Hepatocyte (in vitro differentiated cells): ENCODE measurements around the gene SNCAIP. TPM values are rescaled to one million over a fixed set of nuclear protein-coding genes. Genes with fewer than 3 reads are reported as not detected.

ENCODE experiments used
- DNase-seq: peaks from one replicate; pipeline ENCODE4 v3.0.0-alpha.2; 2016; ENCODE audit warnings: low spot score
- H2AFZ ChIP-seq: fragments of 200-600 bp; sonication (generic); 2 replicates; pipeline ENCODE4 v1.6.0; 2016; ENCODE audit warnings: antibody characterized with exemption, mild to moderate bottlenecking
- H3K27ac ChIP-seq: fragments of 200-600 bp; sonication (generic); 2 replicates; pipeline ENCODE4 v1.5.1; 2016; ENCODE audit warnings: mild to moderate bottlenecking
- H3K27me3 ChIP-seq: fragments of 200-600 bp; sonication (generic); 2 replicates; pipeline ENCODE4 v1.6.1; 2016
- H3K36me3 ChIP-seq: fragments of 200-600 bp; sonication (generic); replicated peaks from 2 replicates; pipeline ENCODE4 v1.5.1; 2016; ENCODE audit warnings: low read depth; ENCODE audit not compliant: insufficient read depth
- H3K4me1 ChIP-seq: fragments of 200-600 bp; sonication (generic); 2 replicates; pipeline ENCODE4 v1.5.1; 2016; ENCODE audit warnings: mild to moderate bottlenecking, moderate library complexity; ENCODE audit not compliant: insufficient read depth
- H3K4me2 ChIP-seq: fragments of 200-600 bp; sonication (generic); 2 replicates; pipeline ENCODE4 v1.6.0; 2016
- H3K4me3 ChIP-seq: fragments of 200-600 bp; sonication (generic); 2 replicates; pipeline ENCODE4 v1.5.1; 2016; ENCODE audit warnings: mild to moderate bottlenecking
- H3K79me2 ChIP-seq: fragments of 200-600 bp; sonication (generic); 2 replicates; pipeline ENCODE4 v1.6.0; 2017; ENCODE audit warnings: mild to moderate bottlenecking
- H3K9me2 ChIP-seq: fragments of 200-600 bp; sonication (generic); replicated peaks from 2 replicates; pipeline ENCODE4 v1.6.0; 2017; ENCODE audit warnings: mild to moderate bottlenecking; ENCODE audit not compliant: insufficient read depth
- H3K9me3 ChIP-seq: fragments of 200-600 bp; sonication (generic); 2 replicates; pipeline ENCODE4 v1.5.1; 2016; ENCODE audit warnings: low read depth, mild to moderate bottlenecking
- H4K20me1 ChIP-seq: fragments of 200-600 bp; sonication (generic); 2 replicates; pipeline ENCODE4 v1.6.0; 2016; ENCODE audit warnings: mild to moderate bottlenecking; ENCODE audit not compliant: insufficient read depth, poor library complexity, severe bottlenecking
- EZH2 ChIP-seq: fragments of 200-600 bp; sonication (generic); IDR thresholded peaks from 2 replicates; pipeline ENCODE4 v1.6.1; 2016; ENCODE audit warnings: antibody characterized with exemption, mild to moderate bottlenecking, borderline replicate concordance
- EZH2phosphoT487 ChIP-seq: fragments of 200-600 bp; sonication (generic); IDR thresholded peaks from one replicate; pipeline ENCODE4 v1.6.1; 2018; ENCODE audit warnings: antibody characterized with exemption, mild to moderate bottlenecking, low read depth, moderate library complexity; ENCODE audit not compliant: unreplicated experiment, severe bottlenecking
- WGBS: methylation state at CpG from one replicate; pipeline ENCODE4 v1.1.6; 2016; ENCODE audit warnings: low lambda C conversion rate; ENCODE audit errors: missing lambda C conversion rate; 5-methylcytosine and 5-hydroxymethylcytosine counted together
- polyA plus RNA-seq: library from polyadenylated mRNA; unstranded; fragments of >200 nt; fragmentation: Nextera tagmentation; extraction: Ambion mirVana; gene quantifications from 2 replicates; pipeline ENCODE4 v1.2.1, GENCODE V29; 2016
- total RNA-seq: library from RNA; depleted of rRNA; stranded (reverse); fragments of >200 nt; gene quantifications from 2 replicates; pipeline ENCODE4 v1.2.3, GENCODE V29; 2014
- TF ChIP-seq, protein P1 (sequence below): fragments of 200-600 bp; sonication (generic); IDR thresholded peaks from 2 replicates; pipeline ENCODE4 v1.5.1; 2016; ENCODE audit warnings: antibody characterized with exemption, mild to moderate bottlenecking; ENCODE audit not compliant: poor library complexity

SNCAIP gene
- total and polyA plus RNA-seq, 2 experiments from 2014 or later, result 7.1 to 19.1 TPM

- no peaks in the 10 kb centered on the region for H3K27me3 ChIP-seq
- H3K9me3 ChIP-seq, result no peaks in the 10 kb centered on the region
- 72% methylated on average over 3 of the region's 3 CpGs for WGBS
- H4K20me1 ChIP-seq, result no peaks in the 10 kb centered on the region
- H2AFZ ChIP-seq, result no peak overlapping the region
- H3K9me2 ChIP-seq, result no peaks in the 10 kb centered on the region
- TF ChIP-seq EZH2phosphoT487 (no peak), EZH2 (no peak)
- TF ChIP-seq, protein P1, sequence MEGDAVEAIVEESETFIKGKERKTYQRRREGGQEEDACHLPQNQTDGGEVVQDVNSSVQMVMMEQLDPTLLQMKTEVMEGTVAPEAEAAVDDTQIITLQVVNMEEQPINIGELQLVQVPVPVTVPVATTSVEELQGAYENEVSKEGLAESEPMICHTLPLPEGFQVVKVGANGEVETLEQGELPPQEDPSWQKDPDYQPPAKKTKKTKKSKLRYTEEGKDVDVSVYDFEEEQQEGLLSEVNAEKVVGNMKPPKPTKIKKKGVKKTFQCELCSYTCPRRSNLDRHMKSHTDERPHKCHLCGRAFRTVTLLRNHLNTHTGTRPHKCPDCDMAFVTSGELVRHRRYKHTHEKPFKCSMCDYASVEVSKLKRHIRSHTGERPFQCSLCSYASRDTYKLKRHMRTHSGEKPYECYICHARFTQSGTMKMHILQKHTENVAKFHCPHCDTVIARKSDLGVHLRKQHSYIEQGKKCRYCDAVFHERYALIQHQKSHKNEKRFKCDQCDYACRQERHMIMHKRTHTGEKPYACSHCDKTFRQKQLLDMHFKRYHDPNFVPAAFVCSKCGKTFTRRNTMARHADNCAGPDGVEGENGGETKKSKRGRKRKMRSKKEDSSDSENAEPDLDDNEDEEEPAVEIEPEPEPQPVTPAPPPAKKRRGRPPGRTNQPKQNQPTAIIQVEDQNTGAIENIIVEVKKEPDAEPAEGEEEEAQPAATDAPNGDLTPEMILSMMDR, result no peak
- no peak for DNase-seq
- H3K4me1 ChIP-seq, result peaks cover 13% of the 10 kb centered on the region
- no peaks in the 10 kb centered on the region for H3K79me2 ChIP-seq
- H3K4me3 ChIP-seq, result no peak overlapping the region
- no peak overlapping the region for H3K4me2 ChIP-seq
- H3K36me3 ChIP-seq, result no peaks in the 10 kb centered on the region
- no peak overlapping the region for H3K27ac ChIP-seq
These were observed 79.6 kb downstream of the SNCAIP start for GRCh38 chr5:122391621-122392020.

GRCh38 chr5:122392224-122392623, 80.2 kb downstream of the SNCAIP start:
- H4K20me1 ChIP-seq, result no peaks in the 10 kb centered on the region
- no peak for DNase-seq
- TF ChIP-seq, protein P1, result no peak
- TF ChIP-seq EZH2 (no peak), EZH2phosphoT487 (no peak)
- no peaks in the 10 kb centered on the region for H3K79me2 ChIP-seq
- no peak overlapping the region for H3K27ac ChIP-seq
- no peak overlapping the region for H2AFZ ChIP-seq
- H3K4me2 ChIP-seq, result no peak overlapping the region
- H3K9me2 ChIP-seq, result no peaks in the 10 kb centered on the region
- H3K4me3 ChIP-seq, result no peak overlapping the region
- peaks cover 13% of the 10 kb centered on the region for H3K4me1 ChIP-seq
- no peaks in the 10 kb centered on the region for H3K36me3 ChIP-seq
- 84% methylated on average over 2 of the region's 2 CpGs for WGBS
- H3K27me3 ChIP-seq, result no peaks in the 10 kb centered on the region
- no peaks in the 10 kb centered on the region for H3K9me3 ChIP-seq

- no peaks in the 10 kb centered on the region for H3K27me3 ChIP-seq
- H3K79me2 ChIP-seq, result no peaks in the 10 kb centered on the region
- peaks cover 13% of the 10 kb centered on the region for H3K4me1 ChIP-seq
- H2AFZ ChIP-seq, result no peak overlapping the region
- no peaks in the 10 kb centered on the region for H3K9me2 ChIP-seq
- no peak overlapping the region for H3K4me3 ChIP-seq
- H3K36me3 ChIP-seq, result no peaks in the 10 kb centered on the region
- H3K9me3 ChIP-seq, result no peaks in the 10 kb centered on the region
- H4K20me1 ChIP-seq, result no peaks in the 10 kb centered on the region
- no peak for DNase-seq
- WGBS, result 48% methylated on average over 2 of the region's 2 CpGs
- no peak overlapping the region for H3K4me2 ChIP-seq
- H3K27ac ChIP-seq, result no peak overlapping the region
- TF ChIP-seq EZH2phosphoT487 (no peak), EZH2 (no peak)
- TF ChIP-seq, protein P1, result no peak
These were observed 80.8 kb downstream of the SNCAIP start for GRCh38 chr5:122392824-122393223.
